ENCODE data around the gene PLCB2.
A peak's percentile ranks its signal among the peaks of the same experiment; 100 is the strongest.

Gene PLCB2

DNA sequence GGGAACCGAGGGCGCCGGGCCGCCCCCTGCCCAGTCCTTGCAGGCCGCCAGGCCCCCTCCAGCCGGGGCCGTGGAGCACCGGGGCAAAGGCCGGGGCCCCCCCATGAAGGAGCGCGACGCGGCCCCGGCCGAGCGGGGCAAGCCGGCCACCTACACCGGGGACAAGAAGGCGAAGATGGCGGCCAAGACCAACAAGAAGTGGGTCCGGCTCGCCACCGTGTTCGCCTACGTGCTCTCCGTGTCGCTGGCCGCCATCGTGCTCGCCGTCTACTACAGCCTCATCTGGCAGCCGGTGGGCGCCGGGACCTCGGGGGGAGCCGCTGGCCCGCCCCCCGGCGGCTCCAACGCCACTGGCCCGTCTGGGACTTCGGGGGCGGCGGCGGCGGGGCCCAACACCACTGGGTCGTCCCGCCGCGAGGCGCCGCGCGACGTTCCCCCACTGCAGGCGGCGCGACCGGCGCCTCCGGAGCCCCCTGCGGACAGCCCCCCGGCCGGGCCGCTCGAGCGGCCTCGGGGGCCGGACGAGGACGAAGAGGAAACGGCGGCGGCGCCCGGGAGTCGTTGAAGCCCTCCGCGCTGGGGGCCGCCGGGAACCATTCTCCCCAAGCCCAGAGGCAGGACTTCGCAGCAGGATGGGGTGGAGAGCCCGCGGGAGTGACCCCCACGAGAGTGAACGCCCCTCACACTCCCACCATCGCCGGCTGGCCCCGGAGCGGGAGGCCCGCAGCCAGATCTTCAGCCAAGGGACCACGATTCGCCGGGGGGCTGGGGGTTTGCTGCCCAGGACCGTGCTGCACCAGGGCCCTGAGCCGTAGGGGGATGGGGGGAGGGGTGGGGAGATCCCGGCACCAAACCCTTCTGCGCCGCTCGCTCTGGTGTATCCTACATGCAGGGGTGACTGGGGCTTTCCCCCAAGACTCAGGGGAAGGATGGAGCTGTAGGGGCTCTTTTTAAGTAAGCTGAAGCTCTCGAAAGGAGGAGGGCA, 16.5 kb upstream of the PLCB2 start:
- peak in 1 of 3 experiments; percentile 26 for DNase-seq (ENCODE audit: low read depth in 3 of 3)

DNA sequence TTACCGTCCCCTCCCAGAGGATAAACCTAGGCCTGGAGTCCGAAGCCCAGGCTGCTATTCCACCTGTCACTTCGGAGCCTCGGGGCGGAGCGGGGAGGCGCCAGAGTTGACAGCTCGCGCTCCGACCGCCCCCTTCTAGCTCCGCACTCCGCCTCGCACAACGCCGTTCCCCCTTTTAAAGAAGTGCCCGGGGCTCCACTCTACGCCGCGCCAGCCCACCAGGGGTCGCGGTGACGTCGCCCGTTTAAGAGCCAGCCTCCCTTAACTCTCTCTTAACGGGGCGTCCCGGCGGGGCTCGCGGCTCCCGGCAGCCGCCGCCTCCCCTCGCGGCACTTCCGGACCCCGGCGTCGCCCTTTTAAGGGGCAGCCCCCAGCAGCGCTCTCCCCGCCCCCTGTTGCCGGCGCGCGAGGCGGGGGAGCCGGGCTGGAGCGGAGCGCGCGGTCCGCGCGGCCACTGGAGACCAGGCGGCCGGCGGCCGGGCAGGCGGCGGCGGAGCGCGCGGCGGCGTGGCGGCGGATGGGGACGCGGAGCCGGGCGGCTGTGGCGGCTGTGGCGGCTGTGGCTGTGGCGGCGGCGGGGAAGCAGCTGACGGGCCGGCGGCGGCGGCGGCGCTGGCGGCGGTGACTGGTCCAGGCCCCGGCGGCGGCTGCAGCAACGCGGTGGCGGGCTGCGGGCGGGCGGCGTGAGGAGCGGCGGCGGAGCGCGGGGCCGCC, 15.7 kb upstream of the PLCB2 start, which contains the start of gene INAFM2:
Gene INAFM2 (plus strand): TSS at position 454 of the 714 bp plus-strand sequence. CDS start 364 bp downstream, outside the sequence.
- DNase-seq (ENCODE audit: low read depth in 3 of 3) = peak; percentile 75 to 89 (median 78)

DNA sequence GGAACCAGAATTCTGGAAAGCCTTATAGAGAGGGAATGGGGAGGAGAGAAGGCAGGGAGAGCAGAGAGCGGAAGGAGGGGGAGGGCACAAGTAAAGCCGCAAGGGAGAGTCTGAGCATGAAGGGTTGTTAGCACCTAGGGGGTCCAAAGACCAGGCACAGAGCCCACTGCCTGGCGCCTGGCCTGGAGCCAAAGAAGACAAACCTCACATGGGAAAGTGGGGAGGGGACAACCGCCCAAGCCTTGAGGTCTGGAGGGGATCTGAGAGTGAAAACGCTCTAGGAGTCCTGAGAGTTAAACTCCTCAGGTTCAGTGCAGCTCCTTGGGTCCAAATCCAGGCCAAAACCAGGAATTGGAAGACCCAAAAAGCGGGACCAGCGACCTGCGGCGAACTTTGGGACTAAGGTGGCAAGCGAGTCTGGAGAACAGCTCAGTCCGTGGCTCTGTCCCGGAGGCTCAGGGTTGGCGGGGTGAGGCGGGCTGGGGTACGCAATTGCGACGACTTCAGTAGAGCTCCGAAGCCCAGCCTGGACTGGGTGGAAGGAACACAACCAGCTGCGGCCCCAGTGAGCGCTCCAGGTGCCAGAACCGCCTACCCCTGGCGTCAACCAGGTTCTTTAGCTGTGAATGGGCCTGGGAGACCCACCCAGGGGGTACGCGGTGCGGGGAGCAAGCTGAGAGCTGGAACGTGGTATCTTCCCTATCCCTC, 14.9 kb upstream of the PLCB2 start:
- DNase-seq (ENCODE audit: low read depth in 3 of 3) = no peak

DNA sequence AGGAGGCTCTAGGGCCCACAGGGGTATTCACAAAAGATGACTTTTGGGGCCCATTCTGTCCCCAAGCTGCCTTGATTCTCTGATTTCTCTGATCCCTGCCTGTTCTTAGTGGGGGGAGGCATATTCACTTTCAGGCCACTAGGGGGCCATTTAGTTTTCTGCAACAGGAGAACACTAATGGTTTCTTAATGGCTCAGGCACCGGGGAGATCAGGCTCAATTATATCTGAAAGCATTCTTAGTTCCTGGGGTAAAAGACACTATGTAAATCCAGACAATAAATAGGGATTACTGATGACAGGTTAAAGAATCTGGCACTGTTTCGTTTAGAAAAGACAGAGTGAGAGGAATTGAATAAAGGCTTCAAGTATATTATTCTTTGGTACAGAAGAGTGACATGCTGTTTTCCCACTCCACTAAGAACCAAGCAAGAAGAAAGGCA, 13.2 kb upstream of the PLCB2 start:
- peak in 2 of 3 experiments; percentile 31 to 43 for DNase-seq (ENCODE audit: low read depth in 3 of 3)

DNA sequence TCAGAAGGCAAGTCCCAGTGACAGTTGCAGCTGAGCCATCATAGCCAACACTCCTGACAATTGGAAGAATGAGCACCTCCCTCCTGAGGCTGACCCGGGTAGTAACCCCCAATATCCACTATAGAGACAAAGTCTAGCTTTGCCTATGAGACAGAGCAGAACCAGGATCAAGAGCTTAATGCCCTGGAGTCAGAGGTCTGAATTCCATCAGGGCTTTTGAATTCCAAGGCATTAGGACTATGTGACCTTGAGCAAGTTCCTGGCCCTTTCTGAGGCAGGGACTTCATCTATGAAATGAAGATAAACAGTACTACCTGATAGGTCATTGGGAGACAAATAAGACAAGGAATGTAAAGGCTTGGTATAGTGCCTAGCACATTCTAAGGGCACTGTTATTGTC, 12.7 kb upstream of the PLCB2 start:
- DNase-seq (ENCODE audit: low read depth in 3 of 3) = no peak

DNA sequence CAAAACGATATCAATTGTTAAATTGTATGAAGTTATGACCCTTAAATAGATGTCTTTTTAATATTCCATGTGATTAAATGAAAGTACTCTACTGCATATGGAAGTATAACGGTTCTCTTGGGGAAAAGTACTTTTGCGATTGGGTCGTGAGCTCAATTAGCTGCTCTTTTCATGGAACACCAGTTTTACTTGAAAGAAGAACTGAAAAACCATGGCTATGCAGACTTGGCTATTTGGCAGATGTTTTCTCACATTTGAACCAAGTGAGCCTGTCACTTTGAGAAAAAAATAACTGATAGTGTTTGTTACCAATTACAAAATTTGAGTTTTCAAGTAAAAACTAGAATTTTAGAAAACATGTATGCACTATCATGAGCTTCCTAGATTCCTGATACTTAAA, 9.8 kb upstream of the PLCB2 start:
- no peak for DNase-seq (ENCODE audit: low read depth in 3 of 3)

DNA sequence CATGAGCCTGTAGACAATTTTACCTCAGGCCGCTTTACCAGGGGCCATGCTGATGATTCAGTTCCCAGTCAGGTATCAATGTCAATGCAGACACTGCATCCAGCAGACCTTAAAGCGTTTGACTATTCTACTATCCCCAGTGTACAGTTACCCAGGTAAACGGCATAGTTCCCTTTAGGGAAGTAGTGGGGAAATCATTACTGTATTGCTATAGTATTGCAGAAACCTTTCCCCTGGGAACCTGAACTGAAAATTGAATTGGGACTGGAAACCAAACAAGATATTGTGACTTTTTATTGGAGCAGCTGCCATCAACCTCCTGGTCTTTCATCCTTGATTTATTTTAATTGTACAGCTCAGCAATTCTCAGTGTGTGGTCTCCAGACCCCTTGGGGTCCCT, 9.2 kb upstream of the PLCB2 start:
- no peak for DNase-seq (ENCODE audit: low read depth in 3 of 3)

DNA sequence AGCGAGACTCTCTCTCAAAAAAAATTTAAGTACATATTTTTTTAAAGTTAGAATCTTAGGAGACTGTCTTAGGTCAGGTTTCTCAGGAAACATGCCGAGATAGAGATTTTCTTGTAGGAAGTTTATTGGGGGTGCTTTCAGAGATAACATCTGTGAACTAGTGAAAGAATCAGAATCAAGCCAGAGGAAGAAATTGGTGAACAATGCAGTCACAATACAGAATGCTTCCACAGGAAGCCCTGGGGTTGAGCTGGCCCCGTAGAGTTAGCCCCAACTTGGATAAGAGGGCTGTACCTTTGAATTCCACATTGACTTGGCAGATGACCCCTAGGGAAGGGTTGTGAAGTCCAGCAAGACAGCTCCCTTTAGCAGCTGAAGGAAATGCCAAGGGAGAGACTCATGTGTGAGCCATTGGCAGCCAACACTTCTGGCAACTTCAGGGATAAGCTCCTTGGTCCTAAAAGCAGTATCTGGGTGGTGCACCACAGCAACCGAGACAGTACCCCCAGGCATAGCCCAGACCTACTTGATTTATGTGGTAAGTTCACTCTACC, 7.1 kb upstream of the PLCB2 start:
- DNase-seq (ENCODE audit: low read depth in 3 of 3) = no peak

DNA sequence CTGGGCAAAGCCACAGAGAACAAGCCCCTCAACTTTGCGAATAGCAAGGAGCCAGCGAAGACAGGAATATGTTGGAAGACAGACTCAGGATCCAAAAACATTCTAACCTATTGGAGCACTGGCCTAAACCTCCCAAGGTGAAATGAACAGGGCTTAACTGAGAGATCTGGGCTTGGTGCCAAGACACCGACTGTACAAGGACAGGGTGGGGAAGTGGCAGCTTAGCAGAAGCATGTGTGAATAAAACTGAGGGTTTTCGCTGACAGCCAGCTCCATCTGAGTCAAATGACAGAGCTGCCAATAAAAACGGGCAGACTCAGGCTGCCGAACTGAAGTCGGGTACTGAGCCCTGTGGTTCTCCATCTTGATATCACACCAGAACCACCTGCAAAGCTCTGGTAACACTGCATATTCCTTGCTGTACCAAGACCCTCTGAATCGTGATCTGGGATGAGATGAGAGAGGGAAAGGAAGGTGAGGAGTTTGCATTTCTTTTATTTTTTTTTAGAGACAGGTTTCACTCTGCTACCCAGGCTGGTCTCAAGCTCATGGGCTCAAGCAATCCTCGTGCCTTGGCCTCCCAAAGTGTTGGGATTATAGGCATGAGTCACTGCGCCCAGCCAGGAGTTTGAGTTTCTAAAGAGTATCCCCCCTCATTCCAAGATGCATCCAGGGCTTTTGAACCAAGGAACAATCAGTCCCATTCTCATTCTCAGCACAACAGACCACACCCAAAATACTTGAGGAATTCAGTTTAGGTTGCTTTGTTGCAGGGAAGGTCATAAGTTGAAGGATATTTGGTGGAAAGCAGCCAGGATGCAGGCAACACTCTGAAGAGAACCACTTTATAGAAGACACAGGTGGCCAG, 6.0 kb upstream of the PLCB2 start:
- no peak for DNase-seq (ENCODE audit: low read depth in 3 of 3)

DNA sequence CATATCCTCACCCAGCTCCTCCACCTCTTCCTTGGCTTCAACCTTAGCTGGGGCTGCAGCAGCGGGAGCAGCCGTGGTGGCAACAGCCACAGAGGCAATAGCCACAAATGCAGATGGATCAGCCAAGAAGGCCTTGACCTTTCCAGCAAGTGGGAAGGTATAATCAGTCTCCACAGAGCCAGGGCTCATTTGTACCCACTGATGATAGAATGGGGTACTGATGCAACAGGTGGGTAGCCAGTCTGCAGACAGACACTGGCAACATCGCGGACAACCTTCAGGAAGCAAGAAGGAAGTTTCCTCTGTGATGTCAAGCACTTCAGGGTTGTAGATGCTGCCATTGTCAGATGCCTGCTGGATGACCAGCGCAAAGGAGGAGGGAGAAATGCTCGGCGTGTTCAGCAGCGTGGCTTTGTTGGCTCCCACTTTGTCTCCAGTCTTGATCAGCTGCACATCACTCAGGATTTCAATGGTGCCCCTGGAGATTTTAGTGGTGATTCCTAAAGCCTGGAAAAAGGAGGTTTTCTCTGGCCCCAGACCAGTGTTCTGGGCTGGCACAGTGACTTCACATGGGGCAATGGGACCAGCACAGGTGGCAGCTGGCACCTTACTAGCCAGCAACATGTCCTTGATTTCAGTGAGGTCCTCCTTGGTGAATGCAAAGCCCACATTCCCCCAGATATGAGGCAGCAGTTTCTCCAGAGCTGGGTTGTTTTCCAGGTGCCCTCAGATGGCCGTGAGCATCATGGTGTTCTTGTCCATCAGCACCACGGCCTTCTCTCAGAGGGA, 4.8 kb upstream of the PLCB2 start:
- no peak for DNase-seq (ENCODE audit: low read depth in 3 of 3)

DNA sequence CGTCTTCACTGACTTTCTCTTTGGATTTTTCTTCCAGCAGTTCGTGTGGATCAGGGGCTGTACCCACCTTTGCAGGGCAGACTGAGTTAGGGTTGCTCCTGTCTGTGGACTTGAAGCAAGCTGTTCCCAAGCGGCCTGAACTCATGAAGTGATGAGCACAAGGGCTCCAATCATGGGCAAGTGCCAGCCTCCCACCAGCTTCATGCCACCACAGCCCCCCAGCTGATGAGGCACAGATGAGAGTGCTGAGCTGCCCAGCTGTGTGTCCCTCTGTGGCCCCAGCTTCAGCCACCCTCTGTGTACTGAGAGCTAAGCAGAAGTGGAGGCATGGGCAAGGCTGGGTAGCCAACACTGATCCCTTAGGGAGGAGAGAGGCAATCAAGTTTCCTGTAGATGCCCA, 3.3 kb upstream of the PLCB2 start:
- no peak for DNase-seq (ENCODE audit: low read depth in 3 of 3)

DNA sequence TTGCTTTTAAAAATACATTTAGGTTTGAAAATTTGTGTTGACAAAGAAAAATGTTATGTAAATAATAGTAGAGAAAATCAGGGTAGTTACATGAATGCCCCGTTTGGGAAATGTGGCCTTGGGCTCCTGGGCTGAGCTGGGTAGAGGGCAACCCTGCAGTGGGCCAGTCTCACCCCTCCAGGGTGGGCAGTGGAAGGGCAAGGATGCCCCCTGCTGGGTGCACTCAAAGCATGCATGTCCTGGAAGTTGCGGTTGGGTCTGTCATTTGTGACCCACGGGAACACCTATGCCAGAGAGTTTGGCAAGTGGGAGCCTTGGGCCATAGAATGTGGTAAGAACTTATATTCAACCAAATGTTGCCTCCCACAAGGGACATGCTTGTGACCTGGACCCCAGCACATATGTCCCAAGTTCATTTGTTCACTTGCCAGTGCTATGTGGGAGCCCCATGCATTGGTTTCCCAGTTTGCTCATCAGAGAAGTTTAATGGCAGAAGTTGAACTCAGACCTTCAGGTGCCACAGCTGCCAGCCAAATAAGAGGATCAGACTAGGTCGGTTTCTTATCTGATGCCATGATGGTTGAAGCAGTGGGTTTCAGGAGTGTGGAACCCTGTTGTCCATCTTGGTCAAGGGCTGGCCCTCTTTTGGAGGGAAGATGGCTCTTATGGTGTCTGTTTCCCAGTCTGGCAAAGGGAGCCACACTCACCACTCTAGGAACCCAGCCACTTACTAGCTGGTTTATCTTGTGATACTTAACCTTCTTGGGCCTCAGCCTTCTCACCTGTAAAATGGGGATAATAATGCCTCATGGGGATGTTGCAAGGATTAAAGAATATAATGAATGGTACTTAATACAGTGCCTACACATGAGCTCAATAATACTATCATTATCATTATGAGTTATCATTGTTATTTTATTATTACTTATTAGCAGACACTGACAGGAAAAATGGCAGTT, 2.5 kb upstream of the PLCB2 start:
- DNase-seq (ENCODE audit: low read depth in 3 of 3) = peak in 2 of 3 experiments; percentile 33 to 61

DNA sequence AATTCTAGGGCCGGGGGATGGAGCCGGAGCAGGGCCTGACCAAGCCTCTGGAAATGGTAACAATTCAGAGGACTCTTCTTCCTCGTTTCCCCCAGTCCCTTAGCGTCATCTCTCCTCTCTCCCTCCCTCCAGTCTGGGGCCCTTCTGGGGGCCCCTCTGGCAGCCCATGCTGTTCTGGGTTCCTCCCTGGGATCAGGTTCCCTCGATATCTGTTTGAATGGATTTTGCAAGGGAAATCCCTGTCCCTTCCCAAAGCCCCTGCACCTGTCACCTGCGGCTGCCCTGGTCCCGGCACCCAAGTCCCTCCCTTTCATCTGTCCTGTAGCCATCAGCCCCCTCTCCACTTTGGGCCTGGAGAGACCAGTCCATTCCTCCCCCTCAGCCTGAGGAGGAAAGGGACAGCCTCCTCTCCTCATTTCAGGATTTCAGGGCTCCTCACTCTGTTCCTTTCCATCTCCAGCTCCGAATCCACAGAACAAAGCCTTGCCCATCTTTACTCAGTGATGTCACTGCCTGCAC, 1.7 kb upstream of the PLCB2 start:
- DNase-seq (ENCODE audit: low read depth in 3 of 3) = no peak

DNA sequence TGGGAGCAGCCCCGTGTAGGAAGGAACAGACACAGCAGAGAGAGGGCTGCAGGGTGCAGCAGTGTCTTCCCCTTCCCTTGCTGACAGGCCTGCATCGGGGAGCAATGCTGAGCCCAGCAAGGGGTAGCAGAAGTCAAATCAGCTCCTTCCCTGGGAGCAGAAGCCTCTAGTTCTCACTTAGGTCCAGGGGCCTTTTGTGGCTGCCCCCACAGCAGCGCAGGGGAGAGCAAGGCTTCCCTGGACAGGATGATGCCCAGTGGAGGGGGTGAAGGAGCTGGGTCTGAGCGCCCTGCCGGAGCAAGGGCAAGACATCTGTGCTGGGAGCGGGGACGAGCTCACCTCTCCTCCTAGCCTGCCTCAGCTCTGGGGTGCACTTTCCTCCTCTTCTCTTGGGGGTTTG, 827 bp downstream of the PLCB2 start:
- DNase-seq (ENCODE audit: low read depth in 3 of 3) = no peak

DNA sequence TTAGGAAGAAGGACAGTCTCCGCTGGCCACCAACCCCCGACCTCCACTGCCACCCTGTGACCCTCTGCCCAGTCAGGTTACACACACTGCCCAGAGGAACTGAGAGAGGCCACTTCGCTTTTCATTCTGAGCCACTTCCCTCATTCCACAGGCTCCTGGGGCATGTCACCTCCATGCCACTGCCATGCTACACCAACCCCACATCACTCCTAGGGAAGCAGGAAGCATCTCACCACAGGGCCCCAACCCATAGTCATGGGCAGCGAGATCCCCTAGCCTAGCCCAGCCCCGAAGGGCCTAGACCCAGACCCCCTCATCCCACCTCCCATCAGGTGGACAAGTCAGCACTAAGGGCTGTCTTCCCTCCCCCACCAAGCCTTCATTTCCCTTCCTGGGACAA, 1.4 kb downstream of the PLCB2 start:
- no peak for DNase-seq (ENCODE audit: low read depth in 3 of 3)

DNA sequence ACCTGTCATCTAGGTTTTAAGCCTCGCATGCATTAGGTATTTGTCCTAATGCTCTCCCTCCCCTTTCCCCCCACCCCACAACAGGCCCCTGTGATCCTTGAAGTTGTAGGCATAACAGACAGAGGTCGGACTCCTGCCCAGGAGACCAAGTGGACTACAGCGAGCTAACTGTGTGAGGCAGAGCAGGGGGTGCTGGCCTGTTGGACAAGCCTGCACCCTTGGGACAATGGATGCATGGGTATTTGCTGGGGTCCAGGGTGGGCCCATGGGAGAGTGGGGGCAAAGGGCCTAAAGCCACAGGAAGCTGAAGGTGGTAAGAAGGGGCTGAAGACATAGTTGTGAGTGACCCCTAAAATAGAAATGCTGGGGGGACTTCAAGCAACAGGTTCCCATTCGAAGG, 2.5 kb downstream of the PLCB2 start:
- no peak for DNase-seq (ENCODE audit: low read depth in 3 of 3)

DNA sequence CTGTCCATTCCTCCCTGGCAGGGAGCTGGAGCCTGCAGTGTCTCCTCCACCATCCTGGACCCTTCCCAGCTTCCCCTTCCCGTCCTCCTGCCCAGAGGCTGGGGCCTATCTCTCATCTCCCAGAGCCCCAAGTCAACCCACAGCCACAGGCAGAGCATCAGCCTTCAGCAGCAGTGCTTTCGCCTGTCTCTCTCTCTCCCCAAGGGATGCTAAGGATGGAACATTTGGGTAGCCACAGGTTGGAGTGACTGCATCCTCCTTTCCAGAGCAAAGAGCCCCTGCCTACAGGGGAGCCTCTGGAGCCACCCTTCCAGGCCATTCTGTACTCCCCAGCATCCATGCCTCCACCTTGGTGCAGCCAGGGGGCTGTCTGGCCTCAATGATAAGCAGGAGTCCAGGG, 4.2 kb downstream of the PLCB2 start:
- no peak for DNase-seq (ENCODE audit: low read depth in 3 of 3)

DNA sequence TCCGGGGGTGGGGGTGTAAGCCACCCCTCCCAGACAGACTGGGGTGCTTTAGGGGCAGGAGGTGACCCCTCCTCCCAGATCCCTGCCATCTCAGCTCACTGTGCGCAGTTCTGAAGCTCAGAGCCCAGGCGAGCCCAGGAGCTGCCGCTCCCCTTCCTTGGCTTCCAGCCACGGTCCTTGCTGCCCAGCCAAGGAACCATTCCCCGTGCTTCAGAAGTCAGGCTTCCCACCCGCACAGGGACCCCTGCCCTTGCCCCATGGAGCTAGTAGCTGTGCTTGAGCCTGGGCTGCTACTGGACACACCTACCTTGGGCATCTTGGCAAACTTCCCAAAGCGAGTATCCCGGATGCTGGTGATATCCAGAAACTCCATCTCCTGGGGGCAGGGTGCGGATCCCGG, 4.8 kb downstream of the PLCB2 start:
- DNase-seq (ENCODE audit: low read depth in 3 of 3) = no peak

Measured in stimulated activated CD4-positive, alpha-beta T cell treated with anti-CD3 and anti-CD28 coated beads, TNF-alpha, amount 100 ng/mL, for 24 hours (primary cell).